Nasal cavity respiratory epithelium epithelial cell of viscerocranial mucosa (primary cell): ENCODE results near the gene DAZAP1. TPM values are rescaled to one million over a fixed set of nuclear protein-coding genes. Genes with fewer than 3 reads are reported as not detected.

ENCODE experiments used
- total RNA-seq: library from RNA; depleted of rRNA; stranded (reverse); fragments of >200 nt; gene quantifications from 2 replicates; pipeline ENCODE4 v1.2.3, GENCODE V29; 2014

The DAZAP1 gene
- total RNA-seq: 58.0 and 108 TPM in 2 replicates

DNA sequence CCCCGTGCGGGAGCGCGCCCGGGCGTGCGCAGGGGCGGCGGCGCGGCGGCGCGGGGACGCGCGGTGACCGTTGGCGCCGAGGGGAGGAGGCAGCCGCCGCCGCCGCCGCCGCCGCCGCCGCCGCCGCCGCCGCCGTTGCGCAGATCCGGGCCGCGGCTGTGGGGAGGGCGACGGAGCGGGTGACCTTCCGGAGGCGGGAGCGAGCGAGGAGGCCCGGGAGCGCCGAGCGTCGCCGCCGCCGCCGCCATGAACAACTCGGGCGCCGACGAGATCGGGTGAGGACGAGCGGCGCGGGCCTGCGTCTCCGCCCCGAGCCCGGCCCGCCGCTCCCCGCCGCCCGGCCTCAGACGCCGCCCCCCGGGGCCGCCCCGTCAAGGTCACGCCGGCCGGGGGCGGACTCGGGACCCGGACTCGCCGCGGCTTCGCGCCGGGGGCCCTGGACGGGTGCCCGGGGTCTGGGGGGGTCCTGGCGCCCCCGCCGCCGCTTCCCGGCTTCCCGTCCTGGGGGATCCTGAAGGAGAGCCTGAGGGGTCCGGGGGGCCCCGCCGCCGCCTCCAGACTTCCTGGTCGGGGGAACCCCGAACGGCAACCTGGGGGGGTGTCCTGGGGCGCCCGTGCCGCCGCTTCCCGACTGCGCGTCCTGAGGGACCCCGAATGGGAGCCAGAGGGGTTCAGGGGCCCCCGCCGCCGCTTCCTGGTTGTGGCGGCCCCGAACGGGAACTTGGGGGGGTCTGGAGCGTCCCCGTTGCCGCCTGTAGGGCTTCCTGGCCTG, at the start of gene DAZAP1:
Gene DAZAP1 (plus strand): TSS at position 59 of the 772 bp plus-strand sequence. CDS start 188 bp downstream, at position 247.

DNA sequence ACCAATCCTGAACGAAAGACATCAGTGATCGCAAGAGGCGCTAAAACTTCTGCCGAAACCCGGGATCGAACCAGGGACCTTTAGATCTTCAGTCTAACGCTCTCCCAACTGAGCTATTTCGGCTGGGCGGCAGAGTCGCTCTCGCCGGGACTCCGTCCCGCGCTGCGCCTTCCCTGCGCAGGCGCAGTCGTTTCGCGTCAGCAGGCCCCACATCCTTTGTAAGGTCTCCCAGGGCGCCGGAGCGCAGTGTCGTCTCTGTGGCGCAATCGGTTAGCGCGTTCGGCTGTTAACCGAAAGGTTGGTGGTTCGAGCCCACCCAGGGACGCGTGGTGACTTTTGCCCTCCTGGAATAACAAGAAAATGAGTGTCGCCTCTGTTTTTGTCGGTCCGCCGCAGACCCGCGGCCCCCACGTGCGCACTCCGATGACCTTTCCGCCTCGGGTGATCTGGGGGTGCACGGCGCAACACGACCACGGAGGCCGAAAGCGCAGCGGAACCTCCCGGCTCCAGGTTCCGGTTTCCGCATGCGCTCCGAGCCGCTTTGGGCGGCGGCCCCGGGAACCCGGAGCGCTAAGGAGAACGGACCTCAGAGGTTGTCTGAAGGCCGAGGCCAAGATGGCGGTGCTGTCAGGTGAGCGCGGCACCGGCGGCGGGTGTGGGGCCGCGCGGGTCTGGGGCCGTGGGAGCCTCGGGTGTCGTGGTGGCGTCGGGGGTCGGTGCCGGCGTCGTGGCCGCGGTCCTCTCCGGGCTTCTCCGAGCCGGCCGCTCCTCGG, 23.9 kb upstream of the DAZAP1 start, which contains the start of gene NDUFS7:
Gene NDUFS7 (plus strand): TSS at position 596 of the 773 bp plus-strand sequence. CDS start 20 bp downstream, at position 616.

DNA sequence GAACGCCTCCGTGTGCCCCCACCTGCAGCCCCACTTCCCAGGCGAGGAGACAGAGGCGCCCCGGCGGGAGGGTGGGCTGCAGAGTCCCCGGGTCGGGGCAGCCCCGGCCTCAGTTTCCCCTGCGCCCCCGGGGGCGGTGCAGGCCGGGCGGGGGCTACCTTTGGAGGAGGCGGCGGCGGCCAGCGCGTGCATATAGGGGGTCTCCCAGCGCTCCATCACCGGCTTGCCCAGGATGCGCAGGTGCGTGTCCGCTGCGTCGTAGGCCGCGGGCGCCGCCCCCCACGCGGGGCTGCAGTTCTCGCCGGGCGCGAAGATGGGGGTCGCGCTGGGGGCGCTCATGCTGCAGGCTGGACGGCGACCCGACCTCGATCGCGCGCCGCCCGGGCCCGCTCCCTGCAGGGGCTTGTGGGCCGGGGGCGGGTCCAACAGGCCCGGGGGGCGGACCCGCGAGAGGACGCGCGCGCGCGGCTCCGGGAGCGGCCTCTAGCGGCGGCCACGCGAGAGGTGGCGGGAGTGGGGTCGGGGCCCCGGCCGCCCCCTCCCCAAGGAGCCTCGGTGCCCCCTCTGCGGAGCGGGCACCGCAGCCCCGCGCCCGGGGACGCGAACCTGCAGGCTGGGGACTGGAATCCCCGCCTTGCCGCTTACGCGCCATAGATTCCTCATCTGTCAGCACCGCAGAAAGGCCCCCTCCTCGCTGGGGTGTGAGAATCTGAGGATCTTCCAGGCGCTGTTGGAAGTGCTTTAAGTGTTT, 6.1 kb upstream of the DAZAP1 start, which contains the start of gene GAMT:
Gene GAMT (minus strand): TSS at position 405 of the 751 bp plus-strand sequence. CDS start 66 bp downstream, at position 339.

DNA sequence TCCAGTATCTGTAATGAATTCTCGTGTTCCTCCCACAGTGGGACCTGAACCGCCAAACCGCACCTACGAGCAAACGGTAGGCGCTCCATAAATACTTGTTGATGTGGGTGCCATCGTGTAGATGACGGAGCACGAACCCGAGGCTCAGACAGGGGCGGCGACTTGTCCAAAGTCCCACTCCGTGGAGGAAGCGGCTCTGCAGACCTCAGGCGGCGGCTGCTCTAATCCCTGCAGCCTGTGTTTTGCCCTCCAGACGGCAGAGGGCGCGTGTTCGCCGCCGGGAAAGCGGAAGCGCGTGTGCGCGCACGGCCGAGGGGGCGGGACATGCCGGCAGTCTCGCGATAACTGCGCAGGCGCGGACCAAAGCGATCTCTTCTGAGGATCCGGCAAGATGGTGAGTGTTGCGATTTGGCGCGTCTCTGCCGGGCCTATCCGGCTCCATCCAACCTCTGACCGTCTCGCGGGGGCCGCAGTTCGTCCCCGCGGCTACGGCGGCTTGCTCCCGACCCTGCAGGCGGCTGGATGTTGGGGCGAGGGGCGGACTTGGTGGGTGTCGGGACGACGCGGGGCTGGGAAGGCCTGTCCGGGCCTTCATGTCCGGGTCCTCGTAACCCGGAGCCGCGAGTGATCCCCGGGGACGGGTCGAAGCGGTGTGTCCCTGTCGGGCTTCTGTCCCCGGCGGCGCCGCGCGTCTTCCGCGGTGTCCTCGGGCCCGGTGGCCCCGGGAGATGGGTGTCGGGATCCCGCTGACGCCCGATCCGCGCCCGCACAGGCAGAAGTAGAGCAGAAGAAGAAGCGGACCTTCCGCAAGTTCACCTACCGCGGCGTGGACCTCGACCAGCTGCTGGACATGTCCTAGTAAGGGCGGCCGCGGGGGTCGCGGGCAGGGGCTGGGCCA, 30.9 kb downstream of the DAZAP1 start, which contains the start of gene RPS15:
Gene RPS15 (plus strand): TSS at position 362 of the 898 bp plus-strand sequence. CDS start 30 bp downstream, at position 392.

DNA sequence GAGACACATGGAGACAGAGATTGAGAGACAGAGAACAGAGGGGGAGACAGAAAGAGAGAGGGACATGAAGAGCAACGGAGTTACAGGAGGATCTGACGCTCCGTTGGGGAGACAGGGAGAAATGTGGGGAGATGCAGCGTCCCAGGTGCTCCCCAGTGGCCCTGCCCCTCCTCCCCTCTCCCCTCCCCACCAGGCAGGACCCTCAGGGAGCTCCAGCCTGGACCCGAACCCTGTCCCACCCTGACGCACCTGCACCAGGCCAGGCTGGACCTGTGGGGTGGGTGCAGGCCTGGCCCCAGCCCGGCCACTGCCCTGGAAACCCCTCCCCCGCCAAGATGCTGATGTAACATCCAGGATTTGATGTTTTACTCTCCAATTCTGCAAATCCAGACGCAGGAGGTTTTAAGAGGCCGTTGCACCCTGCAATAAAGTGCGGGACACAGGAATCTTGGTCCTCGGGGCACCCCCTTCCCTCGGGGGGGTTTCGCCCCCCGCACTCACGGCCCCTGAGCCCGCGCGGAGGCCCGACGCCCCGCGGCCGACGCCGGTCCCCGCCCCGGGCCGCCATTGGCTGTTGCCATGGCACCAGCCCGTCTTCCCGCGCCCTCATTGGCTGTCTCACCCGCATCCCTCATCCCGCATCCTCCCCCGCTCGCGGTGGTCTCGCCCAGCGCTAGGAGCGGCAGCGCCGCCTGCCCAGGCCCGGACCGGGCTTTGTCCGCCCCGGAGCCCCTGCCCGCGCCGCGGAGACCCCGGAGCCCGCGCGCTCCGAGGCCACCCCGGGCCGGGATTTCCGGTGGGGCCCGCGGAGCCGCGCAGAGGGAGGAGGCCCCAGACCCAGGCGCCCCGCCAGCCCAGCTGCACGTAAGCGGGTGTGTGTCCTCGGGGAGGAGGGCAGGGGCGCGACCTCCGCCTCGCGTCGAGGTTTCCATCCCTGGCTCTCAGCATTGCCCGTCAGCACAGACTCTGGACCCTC, 42.4 kb downstream of the DAZAP1 start, which contains the start of gene APC2:
Gene APC2 (plus strand): TSS at position 655 of the 976 bp plus-strand sequence. CDS start 2,881 bp downstream, outside the sequence.

DNA sequence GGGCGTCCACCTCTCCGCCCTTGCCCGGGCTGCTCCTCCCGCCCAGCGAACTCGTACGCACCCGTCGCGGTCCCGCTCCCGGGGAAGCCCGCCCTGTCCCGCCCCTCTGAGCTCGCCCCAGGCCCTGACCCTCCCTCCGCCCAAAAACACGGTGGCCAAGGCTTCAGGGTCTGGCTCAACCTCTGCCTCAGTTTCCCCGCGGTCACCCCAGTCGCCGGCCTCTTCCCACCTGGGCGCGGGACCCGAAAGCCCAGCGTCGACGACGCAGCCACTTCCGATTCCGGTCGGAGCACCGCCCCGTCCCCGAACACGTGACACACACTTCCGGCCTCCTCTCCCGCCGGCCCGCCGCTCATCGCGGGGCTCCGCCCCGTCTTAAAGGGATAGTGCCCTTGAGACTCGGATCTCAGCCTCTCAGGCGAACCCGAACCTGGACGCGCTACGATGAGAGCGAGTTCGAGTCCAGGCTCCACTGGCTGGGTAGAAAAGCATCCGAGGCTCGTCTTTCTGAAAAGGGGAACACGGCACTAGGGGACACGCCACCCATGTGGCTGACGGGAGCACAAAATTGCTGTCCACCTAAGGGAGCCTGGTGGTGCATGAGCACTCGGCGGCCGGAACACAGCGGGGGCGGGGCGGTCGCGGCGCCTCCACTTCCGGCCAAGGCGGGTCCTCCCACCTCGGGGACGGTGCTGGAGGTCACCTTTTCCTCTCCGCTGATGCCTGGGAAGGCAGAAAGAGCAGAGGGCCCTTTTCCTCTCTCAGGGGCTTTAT, 71.7 kb downstream of the DAZAP1 start, which contains the start of gene C19orf25:
Gene C19orf25 (minus strand): TSS at position 282 of the 774 bp plus-strand sequence. CDS start 312 bp downstream, outside the sequence.

Other genes with a start within 250 kb of the DAZAP1 start
- gene SBNO2, start 233.3 kb upstream of the DAZAP1 start, total RNA-seq: 23.2 and 120 TPM in 2 replicates
- gene STK11, start 201.8 kb upstream of the DAZAP1 start, total RNA-seq: 110 and 132 TPM in 2 replicates
- gene CBARP, start 169.6 kb upstream of the DAZAP1 start, total RNA-seq: 2.4 and 6.0 TPM in 2 replicates
- gene ATP5F1D, start 165.8 kb upstream of the DAZAP1 start, total RNA-seq: 6.5 and 28.9 TPM in 2 replicates
- 32.1 and 46.6 TPM in 2 replicates for gene MIDN, start 159.0 kb upstream of the DAZAP1 start, total RNA-seq
- 82.7 and 181 TPM in 2 replicates for gene CIRBP, start 138.3 kb upstream of the DAZAP1 start, total RNA-seq
- gene FAM174C, start 132.1 kb upstream of the DAZAP1 start, total RNA-seq: 22.5 and 35.5 TPM in 2 replicates
- not detected in 2 replicates for gene EFNA2, start 121.7 kb upstream of the DAZAP1 start, total RNA-seq
- 64.0 and 67.3 TPM in 2 replicates for gene NDUFS7, start 23.7 kb upstream of the DAZAP1 start, total RNA-seq
- 2.4 and 26.9 TPM in 2 replicates for gene GAMT, start 6.0 kb upstream of the DAZAP1 start, total RNA-seq
- gene RPS15, start 30.8 kb downstream of the DAZAP1 start, total RNA-seq: 288 and 442 TPM in 2 replicates
- gene APC2, start 42.5 kb downstream of the DAZAP1 start, total RNA-seq: 0.14 and 0.34 TPM in 2 replicates
- gene C19orf25, start 71.6 kb downstream of the DAZAP1 start, total RNA-seq: 29.7 and 32.3 TPM in 2 replicates
- 0.68 and 1.2 TPM in 2 replicates for gene PCSK4, start 82.8 kb downstream of the DAZAP1 start, total RNA-seq
- gene REEP6, start 83.6 kb downstream of the DAZAP1 start, total RNA-seq: 1.4 and 4.2 TPM in 2 replicates
- 3.1 and 8.6 TPM in 2 replicates for gene ADAMTSL5, start 105.4 kb downstream of the DAZAP1 start, total RNA-seq
- gene PLK5, start 116.5 kb downstream of the DAZAP1 start, total RNA-seq: not detected in 2 replicates
- gene MEX3D, start 160.7 kb downstream of the DAZAP1 start, total RNA-seq: 34.9 and 56.7 TPM in 2 replicates
- gene MBD3, start 185.3 kb downstream of the DAZAP1 start, total RNA-seq: 85.4 and 101 TPM in 2 replicates
- gene UQCR11, start 197.9 kb downstream of the DAZAP1 start, total RNA-seq: 53.5 and 116 TPM in 2 replicates
- gene TCF3, start 245.0 kb downstream of the DAZAP1 start, total RNA-seq: 82.7 and 196 TPM in 2 replicates